Neural cell (in vitro differentiated cells): ENCODE data around the gene PROC. TPM values are rescaled to one million over a fixed set of nuclear protein-coding genes. Genes with fewer than 3 reads are reported as not detected.

Experiments
- H2AFZ ChIP-seq: fragments of 200-600, 300-800 bp; sonication (generic), shearing (Covaris generic); 2 replicates; pipeline ENCODE4 v1.6.0; 2014; ENCODE audit warnings: low read depth, mild to moderate bottlenecking, antibody characterized with exemption, low read length, moderate library complexity
- H3F3A ChIP-seq: fragments of 200-600 bp; shearing (Covaris generic); 2 replicates; pipeline ENCODE4 v1.6.1; 2016; ENCODE audit warnings: mild to moderate bottlenecking, moderate library complexity, mixed read lengths, antibody characterized with exemption, low read length; ENCODE audit not compliant: insufficient read depth, poor library complexity, severe bottlenecking
- H3K27ac ChIP-seq: fragments of 200-600, 300-800 bp; sonication (generic), shearing (Covaris generic); 2 replicates; pipeline ENCODE4 v1.5.1; 2014; ENCODE audit warnings: mild to moderate bottlenecking, low read length, moderate library complexity
- H3K27me3 ChIP-seq: fragments of 300-800, 200-600 bp; sonication (generic), shearing (Covaris generic); 2 replicates; pipeline ENCODE4 v1.6.0; 2014; ENCODE audit warnings: mild to moderate bottlenecking, low read depth, low read length, moderate library complexity; ENCODE audit not compliant: insufficient read depth
- H3K36me3 ChIP-seq: fragments of 300-800, 200-600 bp; sonication (generic), shearing (Covaris generic); 2 replicates; pipeline ENCODE4 v1.5.1; 2014; ENCODE audit warnings: mild to moderate bottlenecking, antibody characterized with exemption, low read length, moderate library complexity; ENCODE audit not compliant: insufficient read depth
- H3K4me2 ChIP-seq: fragments of 300-800, 200-600 bp; sonication (generic), shearing (Covaris generic); 2 replicates; pipeline ENCODE4 v1.6.0; 2014; ENCODE audit warnings: mild to moderate bottlenecking, low read length
- H3K4me3 ChIP-seq: fragments of 300-800, 200-600 bp; sonication (generic), shearing (Covaris generic); 2 replicates; pipeline ENCODE4 v1.5.1; 2014; ENCODE audit warnings: mild to moderate bottlenecking, low read length, moderate library complexity
- H3K79me2 ChIP-seq: fragments of 200-600 bp; shearing (Covaris generic); replicated peaks from 2 replicates; pipeline ENCODE4 v1.6.0; 2014; ENCODE audit warnings: mild to moderate bottlenecking, low read length, moderate library complexity; ENCODE audit not compliant: insufficient read depth
- H3K9ac ChIP-seq: fragments of 300-800, 200-600 bp; sonication (generic), shearing (Covaris generic); 2 replicates; pipeline ENCODE4 v1.6.1; 2016; ENCODE audit warnings: mild to moderate bottlenecking, low read length, mixed read lengths
- H3K9me2 ChIP-seq: fragments of 200-600 bp; shearing (Covaris generic); 2 replicates; pipeline ENCODE4 v1.6.1; 2016; ENCODE audit warnings: mild to moderate bottlenecking, low read length, mixed read lengths; ENCODE audit not compliant: insufficient read depth
- H3K9me3 ChIP-seq: fragments of 200-600, 300-800 bp; sonication (generic), shearing (Covaris generic); 2 replicates; pipeline ENCODE4 v1.6.1; 2016; ENCODE audit warnings: mild to moderate bottlenecking, mixed run types, low read length, moderate library complexity, mixed read lengths
- H4K20me1 ChIP-seq: fragments of 200-600 bp; shearing (Covaris generic); 2 replicates; pipeline ENCODE4 v1.6.1; 2016; ENCODE audit warnings: mild to moderate bottlenecking, mixed run types; ENCODE audit not compliant: insufficient read depth
- EP300 ChIP-seq: fragments of 450-650 bp; conservative IDR thresholded peaks from 2 replicates; pipeline ENCODE4 v1.6.1; 2014; ENCODE audit warnings: antibody characterized with exemption, mild to moderate bottlenecking, moderate library complexity; ENCODE audit not compliant: poor library complexity, severe bottlenecking
- EZH2 ChIP-seq: fragments of 200-600, 300-800 bp; shearing (Covaris generic), sonication (generic); IDR thresholded peaks from 2 replicates; pipeline ENCODE4 v1.6.1; 2014; ENCODE audit warnings: antibody characterized with exemption, low read length, borderline replicate concordance, mild to moderate bottlenecking; ENCODE audit not compliant: insufficient read depth, poor library complexity, severe bottlenecking
- MXI1 ChIP-seq: fragments of 450-650 bp; conservative IDR thresholded peaks from 2 replicates; pipeline ENCODE4 v1.6.1; 2014; ENCODE audit warnings: antibody characterized with exemption, mild to moderate bottlenecking; ENCODE audit not compliant: poor library complexity, severe bottlenecking
- POLR2AphosphoS5 ChIP-seq: IDR thresholded peaks from 2 replicates; pipeline ENCODE4 v1.6.1; 2012
- RAD21 ChIP-seq: fragments of 450-650 bp; conservative IDR thresholded peaks from 2 replicates; pipeline ENCODE4 v1.6.1; 2014; ENCODE audit warnings: antibody characterized with exemption, mild to moderate bottlenecking, moderate library complexity
- SMC3 ChIP-seq: fragments of 450-650 bp; conservative IDR thresholded peaks from 2 replicates; pipeline ENCODE4 v1.6.1; 2014; ENCODE audit warnings: antibody characterized with exemption, mild to moderate bottlenecking, moderate library complexity; ENCODE audit not compliant: poor library complexity
- TAF1 ChIP-seq: IDR thresholded peaks from 2 replicates; pipeline ENCODE4 v1.6.1; 2012; ENCODE audit warnings: low read depth
- polyA plus RNA-seq: library from polyadenylated mRNA; depleted of rRNA; stranded (reverse); fragments of >200 nt; gene quantifications from 2 replicates; pipeline ENCODE4 v1.2.3, GENCODE V29; 2014
- TF ChIP-seq, protein P1 (sequence below): fragments of 450-650 bp; IDR thresholded peaks from 2 replicates; pipeline ENCODE4 v1.5.1; 2014; ENCODE audit warnings: antibody characterized with exemption, mild to moderate bottlenecking, moderate library complexity; ENCODE audit not compliant: poor library complexity, severe bottlenecking
- TF ChIP-seq, protein P2 (sequence below): IDR thresholded peaks from 2 replicates; pipeline ENCODE4 v1.6.1; 2012; ENCODE audit warnings: borderline replicate concordance

The PROC gene
- polyA plus RNA-seq, 1 donor from 2014 or later: 0.33 TPM

DNA sequence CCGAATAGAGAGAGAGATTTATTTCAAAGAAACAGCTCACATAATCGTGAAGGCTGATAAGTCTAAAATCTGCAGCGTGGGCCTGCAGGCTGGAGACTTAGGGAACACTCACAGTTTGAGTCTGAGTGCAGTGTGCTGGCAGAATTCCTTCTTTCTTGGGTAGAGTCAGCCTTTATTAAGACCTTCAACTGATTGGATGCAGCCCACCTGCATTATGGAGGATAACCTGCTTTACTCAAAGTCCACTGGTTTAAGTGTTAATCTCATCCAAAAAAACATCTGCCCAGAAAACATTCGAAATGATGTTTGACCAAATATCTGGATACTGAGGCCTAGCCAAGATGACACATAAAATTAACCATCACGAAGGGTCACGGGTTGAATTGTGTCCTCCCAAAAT is 16.3 kb downstream of the PROC start:
- H3K27ac ChIP-seq: no peak overlapping the region
- H3K27me3 ChIP-seq: no peaks in the 10 kb centered on the region
- no peaks in the 10 kb centered on the region for H4K20me1 ChIP-seq
- H2AFZ ChIP-seq: no peak overlapping the region
- no peaks in the 10 kb centered on the region for H3F3A ChIP-seq
- H3K4me2 ChIP-seq: no peak overlapping the region
- no peaks in the 10 kb centered on the region for H3K9me2 ChIP-seq
- no peak overlapping the region for H3K9ac ChIP-seq
- H3K79me2 ChIP-seq: no peaks in the 10 kb centered on the region
- TF ChIP-seq MXI1: no peak
- TF ChIP-seq, protein P1, sequence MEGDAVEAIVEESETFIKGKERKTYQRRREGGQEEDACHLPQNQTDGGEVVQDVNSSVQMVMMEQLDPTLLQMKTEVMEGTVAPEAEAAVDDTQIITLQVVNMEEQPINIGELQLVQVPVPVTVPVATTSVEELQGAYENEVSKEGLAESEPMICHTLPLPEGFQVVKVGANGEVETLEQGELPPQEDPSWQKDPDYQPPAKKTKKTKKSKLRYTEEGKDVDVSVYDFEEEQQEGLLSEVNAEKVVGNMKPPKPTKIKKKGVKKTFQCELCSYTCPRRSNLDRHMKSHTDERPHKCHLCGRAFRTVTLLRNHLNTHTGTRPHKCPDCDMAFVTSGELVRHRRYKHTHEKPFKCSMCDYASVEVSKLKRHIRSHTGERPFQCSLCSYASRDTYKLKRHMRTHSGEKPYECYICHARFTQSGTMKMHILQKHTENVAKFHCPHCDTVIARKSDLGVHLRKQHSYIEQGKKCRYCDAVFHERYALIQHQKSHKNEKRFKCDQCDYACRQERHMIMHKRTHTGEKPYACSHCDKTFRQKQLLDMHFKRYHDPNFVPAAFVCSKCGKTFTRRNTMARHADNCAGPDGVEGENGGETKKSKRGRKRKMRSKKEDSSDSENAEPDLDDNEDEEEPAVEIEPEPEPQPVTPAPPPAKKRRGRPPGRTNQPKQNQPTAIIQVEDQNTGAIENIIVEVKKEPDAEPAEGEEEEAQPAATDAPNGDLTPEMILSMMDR: no peak
- no peak for TF ChIP-seq TAF1
- TF ChIP-seq RAD21: no peak
- TF ChIP-seq EZH2: no peak
- TF ChIP-seq, protein P2, sequence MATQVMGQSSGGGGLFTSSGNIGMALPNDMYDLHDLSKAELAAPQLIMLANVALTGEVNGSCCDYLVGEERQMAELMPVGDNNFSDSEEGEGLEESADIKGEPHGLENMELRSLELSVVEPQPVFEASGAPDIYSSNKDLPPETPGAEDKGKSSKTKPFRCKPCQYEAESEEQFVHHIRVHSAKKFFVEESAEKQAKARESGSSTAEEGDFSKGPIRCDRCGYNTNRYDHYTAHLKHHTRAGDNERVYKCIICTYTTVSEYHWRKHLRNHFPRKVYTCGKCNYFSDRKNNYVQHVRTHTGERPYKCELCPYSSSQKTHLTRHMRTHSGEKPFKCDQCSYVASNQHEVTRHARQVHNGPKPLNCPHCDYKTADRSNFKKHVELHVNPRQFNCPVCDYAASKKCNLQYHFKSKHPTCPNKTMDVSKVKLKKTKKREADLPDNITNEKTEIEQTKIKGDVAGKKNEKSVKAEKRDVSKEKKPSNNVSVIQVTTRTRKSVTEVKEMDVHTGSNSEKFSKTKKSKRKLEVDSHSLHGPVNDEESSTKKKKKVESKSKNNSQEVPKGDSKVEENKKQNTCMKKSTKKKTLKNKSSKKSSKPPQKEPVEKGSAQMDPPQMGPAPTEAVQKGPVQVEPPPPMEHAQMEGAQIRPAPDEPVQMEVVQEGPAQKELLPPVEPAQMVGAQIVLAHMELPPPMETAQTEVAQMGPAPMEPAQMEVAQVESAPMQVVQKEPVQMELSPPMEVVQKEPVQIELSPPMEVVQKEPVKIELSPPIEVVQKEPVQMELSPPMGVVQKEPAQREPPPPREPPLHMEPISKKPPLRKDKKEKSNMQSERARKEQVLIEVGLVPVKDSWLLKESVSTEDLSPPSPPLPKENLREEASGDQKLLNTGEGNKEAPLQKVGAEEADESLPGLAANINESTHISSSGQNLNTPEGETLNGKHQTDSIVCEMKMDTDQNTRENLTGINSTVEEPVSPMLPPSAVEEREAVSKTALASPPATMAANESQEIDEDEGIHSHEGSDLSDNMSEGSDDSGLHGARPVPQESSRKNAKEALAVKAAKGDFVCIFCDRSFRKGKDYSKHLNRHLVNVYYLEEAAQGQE: no peak
- no peak for TF ChIP-seq SMC3
- no peak for TF ChIP-seq EP300
- no peaks in the 10 kb centered on the region for H3K36me3 ChIP-seq
- no peak overlapping the region for H3K4me3 ChIP-seq
- no peaks in the 10 kb centered on the region for H3K9me3 ChIP-seq

DNA sequence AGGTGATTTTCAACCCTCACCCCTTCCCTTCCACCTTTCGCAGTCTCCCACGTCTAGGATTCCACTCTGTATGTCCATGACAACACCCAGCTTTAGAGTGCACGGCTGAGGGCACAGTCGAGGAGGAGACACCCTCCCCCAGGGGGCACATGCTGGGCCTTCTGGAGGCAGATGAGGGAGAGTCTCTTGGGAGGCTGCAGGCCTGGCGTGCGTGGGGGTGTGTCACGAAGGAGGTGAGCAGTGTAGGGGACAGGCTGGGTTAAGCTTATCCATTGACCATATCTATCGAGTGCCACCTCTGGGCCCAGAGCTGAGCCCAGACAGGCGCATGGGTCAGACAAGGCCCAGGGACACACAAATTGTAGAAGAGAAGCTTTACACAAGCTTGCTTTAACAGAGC is 18.8 kb downstream of the PROC start:
- H3K36me3 ChIP-seq: no peaks in the 10 kb centered on the region
- no peaks in the 10 kb centered on the region for H3K79me2 ChIP-seq
- TF ChIP-seq, protein P1: no peak
- TF ChIP-seq POLR2AphosphoS5: no peak
- H4K20me1 ChIP-seq: no peaks in the 10 kb centered on the region
- H3K27me3 ChIP-seq: no peaks in the 10 kb centered on the region
- no peaks in the 10 kb centered on the region for H3K9me2 ChIP-seq
- H3K4me2 ChIP-seq: no peak overlapping the region
- no peaks in the 10 kb centered on the region for H3F3A ChIP-seq
- H3K9ac ChIP-seq: no peak overlapping the region
- no peak overlapping the region for H2AFZ ChIP-seq
- no peak overlapping the region for H3K4me3 ChIP-seq
- no peaks in the 10 kb centered on the region for H3K9me3 ChIP-seq
- H3K27ac ChIP-seq: no peak overlapping the region
